IMR-90 (cell line): ENCODE measurements around the gene RAPGEFL1. TPM values are rescaled to one million over a fixed set of nuclear protein-coding genes. Genes with fewer than 3 reads are reported as not detected.

Source experiments
- ATAC-seq: fragments of 200-7000 bp; cut with Tn5 transposase; 2 replicates; pipeline ENCODE4 v1.9.1; 2020; ENCODE audit warnings: low read depth, mild to moderate bottlenecking, moderate library complexity
- BruUV-seq: library from RNA; stranded (reverse); fragments of 400-500 nt; replicated peaks from 2 replicates; lab custom pipeline; 2021; lab: Mats Ljungman, UMichigan
- CTCF ChIA-PET: fragments of 300-600 bp; formaldehyde crosslinking; extraction: SDS; loops from one replicate; lab custom pipeline; 2021; ENCODE audit warnings: antibody characterized with exemption; lab: Yijun Ruan, JAX
- POLR2A ChIA-PET: fragments of 300-600 bp; sonication (Branson Sonifier 250); formaldehyde crosslinking; loops from one replicate; lab custom pipeline; 2022; ENCODE audit warnings: antibody characterized with exemption; ENCODE audit not compliant: unreplicated experiment; lab: Charles Lee
- DNase-seq: peaks from one replicate; pipeline ENCODE4 v3.0.0; 2013
- H2AFZ ChIP-seq: replicated peaks from 2 replicates; pipeline ENCODE3; 2013; ENCODE audit warnings: low read length, mild to moderate bottlenecking; ENCODE audit not compliant: poor library complexity
- H2AK5ac ChIP-seq: 2 replicates; pipeline ENCODE4 v1.6.1; 2013; ENCODE audit warnings: low read depth, low read length, inconsistent platforms
- H2AK9ac ChIP-seq: replicated peaks from 2 replicates; pipeline ENCODE3; 2013; ENCODE audit warnings: mild to moderate bottlenecking, low read depth, low read length, moderate library complexity; ENCODE audit not compliant: poor library complexity
- H2BK120ac ChIP-seq: 2 replicates; pipeline ENCODE4 v1.6.1; 2013; ENCODE audit warnings: low read depth, low read length, inconsistent platforms
- H2BK15ac ChIP-seq: 3 replicates; pipeline ENCODE4 v1.6.1; 2013; ENCODE audit warnings: low read depth, low read length, inconsistent platforms
- H2BK20ac ChIP-seq: 2 replicates; pipeline ENCODE4 v1.6.1; 2013; ENCODE audit warnings: low read depth, mild to moderate bottlenecking, inconsistent platforms, low read length, moderate library complexity
- H2BK5ac ChIP-seq: 2 replicates; pipeline ENCODE4 v1.6.1; 2013; ENCODE audit warnings: mild to moderate bottlenecking, low read depth, low read length, inconsistent platforms; ENCODE audit not compliant: poor library complexity, severe bottlenecking
- H3K14ac ChIP-seq: replicated peaks from 2 replicates; pipeline ENCODE4 v1.6.1; 2013; ENCODE audit warnings: low read depth, low read length, inconsistent platforms
- H3K18ac ChIP-seq: 2 replicates; pipeline ENCODE4 v1.6.1; 2013; ENCODE audit warnings: low read depth, low read length, control low read depth
- H3K23ac ChIP-seq: 2 replicates; pipeline ENCODE4 v1.6.1; 2013; ENCODE audit warnings: low read depth, low read length, inconsistent platforms
- H3K27ac ChIP-seq: 2 replicates; pipeline ENCODE4 v1.5.1; 2013; ENCODE audit warnings: mild to moderate bottlenecking, control low read depth, low read length; ENCODE audit not compliant: insufficient read depth
- H3K27me3 ChIP-seq: 2 replicates; pipeline ENCODE4 v1.6.1; 2013; ENCODE audit warnings: low read length; ENCODE audit not compliant: control insufficient read depth, insufficient read depth
- H3K36me3 ChIP-seq: 2 replicates; pipeline ENCODE4 v1.6.1; 2013; ENCODE audit warnings: low read length, mixed read lengths; ENCODE audit not compliant: control insufficient read depth, insufficient read depth
- H3K4ac ChIP-seq: 2 replicates; pipeline ENCODE4 v1.6.1; 2013; ENCODE audit warnings: low read depth, low read length, inconsistent platforms
- H3K4me1 ChIP-seq: 2 replicates; pipeline ENCODE4 v1.6.1; 2013; ENCODE audit warnings: low read length, mixed read lengths; ENCODE audit not compliant: control insufficient read depth, insufficient read depth
- H3K4me2 ChIP-seq: 2 replicates; pipeline ENCODE4 v1.6.1; 2013; ENCODE audit warnings: low read depth, mild to moderate bottlenecking, control low read depth, low read length, moderate library complexity
- H3K4me3 ChIP-seq: 2 replicates; pipeline ENCODE4 v1.5.1; 2013; ENCODE audit warnings: low read depth, mild to moderate bottlenecking, control low read depth, low read length, moderate library complexity; ENCODE audit not compliant: insufficient read depth
- H3K56ac ChIP-seq: 2 replicates; pipeline ENCODE4 v1.6.1; 2013; ENCODE audit warnings: low read length, inconsistent platforms; ENCODE audit not compliant: insufficient read depth; ENCODE audit errors: extremely low read depth
- H3K79me1 ChIP-seq, 2 experiments: 2 replicates each; pipeline ENCODE4 v1.6.1; 2013; ENCODE audit warnings: low read length in 2 of 2, inconsistent platforms in 1 of 2, low read depth in 1 of 2
- H3K9ac ChIP-seq: 2 replicates; pipeline ENCODE4 v1.6.1; 2013; ENCODE audit warnings: low read depth, low read length, control low read depth
- H3K9me1 ChIP-seq: 2 replicates; pipeline ENCODE4 v1.6.1; 2013; ENCODE audit warnings: low read length, inconsistent platforms; ENCODE audit not compliant: insufficient read depth
- H3K9me3 ChIP-seq: 2 replicates; pipeline ENCODE4 v1.6.1; 2013; ENCODE audit warnings: low read length; ENCODE audit not compliant: control insufficient read depth, insufficient read depth
- H4K20me1 ChIP-seq: 2 replicates; pipeline ENCODE4 v1.6.1; 2013; ENCODE audit warnings: low read length, inconsistent platforms; ENCODE audit not compliant: insufficient read depth
- H4K5ac ChIP-seq: 2 replicates; pipeline ENCODE4 v1.6.1; 2013; ENCODE audit warnings: mild to moderate bottlenecking, low read depth, low read length, control low read depth
- H4K8ac ChIP-seq, 2 experiments: 2 replicates each; pipeline ENCODE4 v1.6.1; 2013; ENCODE audit warnings: low read depth in 2 of 2, low read length in 2 of 2, control low read depth in 1 of 2, inconsistent platforms in 1 of 2
- H4K91ac ChIP-seq: 2 replicates; pipeline ENCODE4 v1.6.1; 2013; ENCODE audit warnings: low read depth, low read length, inconsistent platforms; ENCODE audit not compliant: insufficient read depth
- BHLHE40 ChIP-seq: fragments of 150-350 bp; IDR thresholded peaks from 2 replicates; pipeline ENCODE4 v1.6.1; 2016; ENCODE audit warnings: mild to moderate bottlenecking, low read depth, low read length
- CHD1 ChIP-seq: IDR thresholded peaks from 2 replicates; pipeline ENCODE4 v1.6.1; 2012; ENCODE audit warnings: low read depth, low read length, improper control_type of control experiment
- FOS ChIP-seq: fragments of 150-350 bp; IDR thresholded peaks from 2 replicates; pipeline ENCODE4 v1.6.1; 2016; ENCODE audit warnings: low read depth, low read length
- MAFK ChIP-seq: IDR thresholded peaks from 2 replicates; pipeline ENCODE4 v1.6.1; 2012; ENCODE audit warnings: low read depth, low read length, improper control_type of control experiment
- MXI1 ChIP-seq: IDR thresholded peaks from 2 replicates; pipeline ENCODE4 v1.6.1; 2012; ENCODE audit warnings: low read depth, mild to moderate bottlenecking, low read length, moderate library complexity, borderline replicate concordance
- RCOR1 ChIP-seq: IDR thresholded peaks from 2 replicates; pipeline ENCODE4 v1.6.1; 2012; ENCODE audit warnings: mild to moderate bottlenecking, low read length, improper control_type of control experiment; ENCODE audit not compliant: insufficient replicate concordance
- RFX5 ChIP-seq: IDR thresholded peaks from 2 replicates; pipeline ENCODE4 v1.8.0; 2012; ENCODE audit warnings: low read depth, mild to moderate bottlenecking, low read length, moderate library complexity
- WGBS, 2 experiments: methylation state at CpG; one replicate each; pipeline versions ENCODE4 v1.1.5 to v1.1.7; 2013; ENCODE audit warnings: missing lambda C conversion rate in 2 of 2; ENCODE audit not compliant: insufficient read length in 1 of 2; ENCODE audit errors: extremely low coverage in 2 of 2; 5-methylcytosine and 5-hydroxymethylcytosine counted together
- dilution Hi-C: fragments of 300-500 bp; cut with HindIII; formaldehyde crosslinking; loops from one replicate; pipeline ENCODE4 v1.14.3; 2018; ENCODE audit warnings: low sequenced_read_pairs; ENCODE audit not compliant: unreplicated experiment
- in situ Hi-C: fragments of 300-500 bp; cut with MboI; formaldehyde crosslinking; loops from 3 replicates; pipeline ENCODE4 v1.14.3; 2019; ENCODE audit warnings: low sequenced_read_pairs, inconsistent platforms, mixed read lengths
- intact Hi-C: fragments of 100-400 bp; cut with micrococcal nuclease; formaldehyde crosslinking; loops from 2 replicates; pipeline ENCODE4 v1.10.0; 2022
- polyA plus RNA-seq, 3 experiments: library from polyadenylated mRNA; depleted of rRNA; stranded (reverse); fragments of >200 nt; gene quantifications; 2 replicates each; pipeline ENCODE4 v1.2.3, GENCODE V29; 2012; ENCODE audit warnings: low replicate concordance in 1 of 3
- total RNA-seq: library from RNA; depleted of rRNA; stranded (reverse); fragments of >200 nt; gene quantifications from 2 replicates; pipeline ENCODE4 v1.2.3, GENCODE V29; 2012
- TF ChIP-seq, protein P1 (sequence below): conservative IDR thresholded peaks from 2 replicates; pipeline ENCODE4 v1.5.1; 2012; ENCODE audit warnings: mild to moderate bottlenecking, low read depth, low read length, improper control_type of control experiment
- TF ChIP-seq, protein P2 (sequence below): fragments of 150-350 bp; IDR thresholded peaks from 2 replicates; pipeline ENCODE4 v1.6.1; 2016; ENCODE audit warnings: low read depth, mild to moderate bottlenecking, low read length, moderate library complexity, borderline replicate concordance

The RAPGEFL1 gene
- total and polyA plus RNA-seq, 2 of the 4 experiments (the other 2 are of a cell fraction) = 0.54 to 5.6 TPM

DNA sequence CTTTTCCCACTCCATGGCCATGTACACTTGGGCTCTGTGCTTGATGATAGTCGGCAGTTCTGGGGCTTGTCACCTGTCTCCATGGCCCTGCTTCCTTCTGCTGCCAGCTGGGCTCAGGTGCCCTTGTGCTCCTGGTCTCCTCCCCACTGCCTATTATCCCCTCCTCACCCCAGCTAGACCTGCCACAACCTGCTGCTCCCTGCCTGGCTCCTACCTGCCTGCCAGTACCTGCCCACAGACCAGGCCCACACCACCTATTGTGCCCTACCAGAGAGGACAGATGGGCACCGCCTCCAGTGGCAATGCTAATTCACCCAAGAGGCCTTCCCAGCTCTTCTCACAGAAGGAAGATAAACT lies 538 bp upstream of the RAPGEFL1 start:
- dilution Hi-C loops (no loop called here), intact Hi-C loops (no loop called here), in situ Hi-C loops (no loop called here)
- peak overlapping the region; percentile 22; the same call in 1 of the 2 replicates for H3K14ac ChIP-seq
- POLR2A ChIA-PET = no interaction called here
- H2BK120ac ChIP-seq = no peak overlapping the region
- peaks cover 17% of the 10 kb centered on the region for H3K4me1 ChIP-seq
- H3K27me3 ChIP-seq = no peaks in the 10 kb centered on the region
- no peak overlapping the region for H3K56ac ChIP-seq
- WGBS, 2 experiments = 67% methylated on average over 1 of the region's 2 CpGs; no CpG with 5 or more reads in 1 of the 2 experiments
- H3K79me1 ChIP-seq = peaks cover 4 to 19% of the 10 kb centered on the region in 2 experiments
- H4K5ac ChIP-seq = no peak overlapping the region
- peaks cover 14% of the 10 kb centered on the region for H4K20me1 ChIP-seq
- H3K4ac ChIP-seq = peak overlapping the region; percentile 25; the same call in 1 of the 2 replicates
- H3K4me3 ChIP-seq = no peak overlapping the region
- peak overlapping the region; percentile 76 for H2AK9ac ChIP-seq
- DNase-seq (no peak), ATAC-seq (no peak)
- H3K18ac ChIP-seq = no peak overlapping the region
- H3K9ac ChIP-seq = no peak overlapping the region
- H3K27ac ChIP-seq = no peak overlapping the region
- CTCF ChIA-PET = no interaction called here
- H3K4me2 ChIP-seq = peak overlapping the region; percentile 33; the same call in 1 of the 2 replicates
- peaks cover 30% of the 10 kb centered on the region for H3K36me3 ChIP-seq
- BruUV-seq = no TSS peak
- 0 out of 2 replicates have a peak overlapping the region, but pooled peaks have one; percentile 14 for H2BK20ac ChIP-seq
- peak overlapping the region; percentile 41 for H2AFZ ChIP-seq
- H4K91ac ChIP-seq = no peak overlapping the region
- 0 out of 2 replicates have a peak overlapping the region, but pooled peaks have one; percentile 31 for H3K23ac ChIP-seq
- no peak overlapping the region for H4K8ac ChIP-seq
- no peaks in the 10 kb centered on the region for H3K9me3 ChIP-seq
- peaks cover 8% of the 10 kb centered on the region; the same call in 1 of the 2 replicates for H3K9me1 ChIP-seq
- TF ChIP-seq, protein P1, sequence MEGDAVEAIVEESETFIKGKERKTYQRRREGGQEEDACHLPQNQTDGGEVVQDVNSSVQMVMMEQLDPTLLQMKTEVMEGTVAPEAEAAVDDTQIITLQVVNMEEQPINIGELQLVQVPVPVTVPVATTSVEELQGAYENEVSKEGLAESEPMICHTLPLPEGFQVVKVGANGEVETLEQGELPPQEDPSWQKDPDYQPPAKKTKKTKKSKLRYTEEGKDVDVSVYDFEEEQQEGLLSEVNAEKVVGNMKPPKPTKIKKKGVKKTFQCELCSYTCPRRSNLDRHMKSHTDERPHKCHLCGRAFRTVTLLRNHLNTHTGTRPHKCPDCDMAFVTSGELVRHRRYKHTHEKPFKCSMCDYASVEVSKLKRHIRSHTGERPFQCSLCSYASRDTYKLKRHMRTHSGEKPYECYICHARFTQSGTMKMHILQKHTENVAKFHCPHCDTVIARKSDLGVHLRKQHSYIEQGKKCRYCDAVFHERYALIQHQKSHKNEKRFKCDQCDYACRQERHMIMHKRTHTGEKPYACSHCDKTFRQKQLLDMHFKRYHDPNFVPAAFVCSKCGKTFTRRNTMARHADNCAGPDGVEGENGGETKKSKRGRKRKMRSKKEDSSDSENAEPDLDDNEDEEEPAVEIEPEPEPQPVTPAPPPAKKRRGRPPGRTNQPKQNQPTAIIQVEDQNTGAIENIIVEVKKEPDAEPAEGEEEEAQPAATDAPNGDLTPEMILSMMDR = no peak
- TF ChIP-seq MAFK = no peak
- TF ChIP-seq FOS = no peak
- TF ChIP-seq RFX5 = no peak
- TF ChIP-seq BHLHE40 = no peak
- TF ChIP-seq CHD1 = no peak
- TF ChIP-seq, protein P2, sequence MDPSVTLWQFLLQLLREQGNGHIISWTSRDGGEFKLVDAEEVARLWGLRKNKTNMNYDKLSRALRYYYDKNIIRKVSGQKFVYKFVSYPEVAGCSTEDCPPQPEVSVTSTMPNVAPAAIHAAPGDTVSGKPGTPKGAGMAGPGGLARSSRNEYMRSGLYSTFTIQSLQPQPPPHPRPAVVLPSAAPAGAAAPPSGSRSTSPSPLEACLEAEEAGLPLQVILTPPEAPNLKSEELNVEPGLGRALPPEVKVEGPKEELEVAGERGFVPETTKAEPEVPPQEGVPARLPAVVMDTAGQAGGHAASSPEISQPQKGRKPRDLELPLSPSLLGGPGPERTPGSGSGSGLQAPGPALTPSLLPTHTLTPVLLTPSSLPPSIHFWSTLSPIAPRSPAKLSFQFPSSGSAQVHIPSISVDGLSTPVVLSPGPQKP = no peak
- no peak for TF ChIP-seq RCOR1
- no peak for TF ChIP-seq MXI1
- H2BK15ac ChIP-seq = no peak overlapping the region
- H2AK5ac ChIP-seq = 0 out of 2 replicates have a peak overlapping the region, but pooled peaks have one; percentile 1
- H2BK5ac ChIP-seq = no peak overlapping the region
